K562 (cell line): ENCODE results near the gene ZNF598. TPM values are rescaled to one million over a fixed set of nuclear protein-coding genes. Genes with fewer than 3 reads are reported as not detected.

ENCODE experiments used
- ATAC-seq: fragments of 200-7000 bp; cut with Tn5 transposase; 3 replicates; pipeline ENCODE4 v1.9.1; 2020; ENCODE audit warnings: moderate library complexity
- BruUV-seq: library from RNA; stranded (reverse); fragments of 400-500 nt; replicated peaks from 2 replicates; lab custom pipeline; 2021; lab: Mats Ljungman, UMichigan
- CTCF ChIA-PET: fragments of 300-600 bp; formaldehyde crosslinking; extraction: SDS; loops from one replicate; lab custom pipeline; 2021; ENCODE audit warnings: low intra/inter-chr PET ratio; lab: Yijun Ruan, JAX
- POLR2A ChIA-PET: fragments of 300-600, 350-650 bp; sonication (Branson Sonifier 250); formaldehyde crosslinking; extraction: SDS; loops from one replicate; lab custom pipeline; 2021; ENCODE audit warnings: antibody characterized with exemption, inconsistent platforms; lab: Yijun Ruan, JAX
- DNase-seq, 4 experiments: peaks; one replicate each; pipeline versions ENCODE4 v3.0.0 to v3.0.0-alpha.2; 2011 to 2018; ENCODE audit warnings: low spot score in 3 of 4, mixed read lengths in 3 of 4; ENCODE audit errors: extremely low read depth in 1 of 4
- FAIRE-seq: peaks from 2 replicates; lab custom pipeline; 2011; peaks lifted over from hg19 to GRCh38; lab: Jason Lieb, UNC
- H2AFZ ChIP-seq: 2 replicates; pipeline ENCODE4 v1.6.0; 2011; ENCODE audit warnings: low read depth, low read length, control low read depth, inconsistent platforms
- H3K27ac ChIP-seq: fragments of 200-600 bp; 3 replicates; pipeline ENCODE4 v1.8.0; 2011; ENCODE audit warnings: low read depth, mild to moderate bottlenecking, control low read depth, inconsistent platforms, low read length, moderate library complexity, mixed read lengths; ENCODE audit errors: extremely low read depth
- H3K27me3 ChIP-seq, 2 experiments: fragments of 300-600 bp in 1 of 2; 2 replicates in 1 of 2; 3 replicates in 1 of 2; pipeline versions ENCODE4 v1.6.0 to v1.8.0; 2011; ENCODE audit warnings: inconsistent platforms in 2 of 2, low read length in 2 of 2, mild to moderate bottlenecking in 1 of 2, mixed read lengths in 1 of 2, moderate library complexity in 1 of 2; ENCODE audit not compliant: control insufficient read depth in 2 of 2, insufficient read depth in 2 of 2
- H3K36me3 ChIP-seq: fragments of 300-600 bp; 3 replicates; pipeline ENCODE4 v1.8.0; 2011; ENCODE audit warnings: mild to moderate bottlenecking, low read length, inconsistent platforms; ENCODE audit not compliant: control insufficient read depth, insufficient read depth
- H3K4me1 ChIP-seq, 2 experiments: fragments of 200-600 bp in 1 of 2; replicated peaks in 1 of 2; 2 replicates in 1 of 2; 3 replicates in 1 of 2; pipeline versions ENCODE4 v1.5.1 to v1.8.0; 2011; ENCODE audit warnings: inconsistent platforms in 2 of 2, low read length in 2 of 2, mild to moderate bottlenecking in 1 of 2, mixed read lengths in 1 of 2, moderate library complexity in 1 of 2; ENCODE audit not compliant: control insufficient read depth in 2 of 2, insufficient read depth in 2 of 2
- H3K4me2 ChIP-seq: 2 replicates; pipeline ENCODE4 v1.6.1; 2011; ENCODE audit warnings: low read length, control low read depth, inconsistent platforms, mixed read lengths; ENCODE audit not compliant: insufficient read depth
- H3K4me3 ChIP-seq: fragments of 200-600 bp; sonication (generic), shearing (Covaris generic); 2 replicates; pipeline ENCODE4 v1.5.1; 2016; ENCODE audit warnings: control low read depth, inconsistent platforms
- H3K79me2 ChIP-seq: fragments of 200-600 bp; 3 replicates; pipeline ENCODE4 v1.8.0; 2011; ENCODE audit warnings: low read length, inconsistent platforms; ENCODE audit not compliant: control insufficient read depth, insufficient read depth
- H3K9ac ChIP-seq, 2 experiments: 2 replicates each; pipeline versions ENCODE4 v1.6.0 to v1.6.1; 2011; ENCODE audit warnings: low read depth in 2 of 2, low read length in 2 of 2, control low read depth in 1 of 2, inconsistent platforms in 1 of 2, mild to moderate bottlenecking in 1 of 2, mixed read lengths in 1 of 2; ENCODE audit not compliant: insufficient read depth in 1 of 2
- H3K9me1 ChIP-seq: one replicate; pipeline ENCODE4 v1.6.0; 2011; ENCODE audit warnings: inconsistent platforms, mild to moderate bottlenecking, low read length, moderate library complexity; ENCODE audit not compliant: control insufficient read depth, insufficient read depth
- H3K9me3 ChIP-seq: replicated peaks from 2 replicates; pipeline ENCODE4 v1.5.1; 2011; ENCODE audit warnings: low read depth, low read length, inconsistent platforms; ENCODE audit not compliant: control insufficient read depth, insufficient read depth
- H4K20me1 ChIP-seq: replicated peaks from 2 replicates; pipeline ENCODE4 v1.6.1; 2011; ENCODE audit warnings: low read length, inconsistent platforms, mixed read lengths; ENCODE audit not compliant: control insufficient read depth, insufficient read depth
- ATF1 ChIP-seq, 2 experiments: fragments of 450-650 bp in 1 of 2; IDR thresholded peaks; 2 replicates each; pipeline ENCODE4 v1.6.1; 2016; ENCODE audit warnings: missing compliant biosample characterization in 1 of 2, missing genetic modification characterization in 1 of 2
- C11orf30 ChIP-seq: fragments of 450-650 bp; IDR thresholded peaks from 2 replicates; pipeline ENCODE4 v1.6.1; 2016; ENCODE audit warnings: low read depth, mild to moderate bottlenecking
- CBFA2T3 ChIP-seq: fragments of 450-650 bp; IDR thresholded peaks from 2 replicates; pipeline ENCODE4 v1.6.1; 2017
- CHD1 ChIP-seq: fragments of 200-600 bp; sonication (generic); IDR thresholded peaks from one replicate; pipeline ENCODE4 v1.6.1; 2012; ENCODE audit warnings: mild to moderate bottlenecking, moderate library complexity, low read length, inconsistent platforms
- CREB1 ChIP-seq, 2 experiments: sonication (generic) in 1 of 2; formaldehyde crosslinking in 1 of 2; IDR thresholded peaks; 2 replicates each; pipeline versions ENCODE4 v1.6.1 to v1.8.0; 2012 to 2022; ENCODE audit warnings: inconsistent platforms in 1 of 2, mild to moderate bottlenecking in 1 of 2, missing genetic modification reagents in 1 of 2, moderate library complexity in 1 of 2
- DACH1 ChIP-seq: fragments of 450-650 bp; IDR thresholded peaks from 2 replicates; pipeline ENCODE4 v1.6.1; 2018; ENCODE audit not compliant: partially characterized antibody
- EGR1 ChIP-seq: fragments of 450-650 bp; conservative IDR thresholded peaks from 2 replicates; pipeline ENCODE4 v1.6.1; 2017; ENCODE audit warnings: mild to moderate bottlenecking
- JUND ChIP-seq, 2 experiments: IDR thresholded peaks; 2 replicates in 1 of 2; 3 replicates in 1 of 2; pipeline ENCODE4 v1.6.1; 2011; ENCODE audit warnings: borderline replicate concordance in 2 of 2, low read depth in 2 of 2, low read length in 2 of 2, improper control_type of control experiment in 1 of 2, missing biosample characterization in 1 of 2, missing genetic modification characterization in 1 of 2, missing genetic modification reagents in 1 of 2
- MAFK ChIP-seq: IDR thresholded peaks from 2 replicates; pipeline ENCODE4 v1.6.1; 2011; ENCODE audit warnings: low read length, improper control_type of control experiment
- MYNN ChIP-seq, 2 experiments: sonication (generic); formaldehyde crosslinking in 1 of 2; IDR thresholded peaks; 2 replicates each; pipeline versions ENCODE4 v1.5.0 to v1.6.1; 2016 to 2020; ENCODE audit warnings: antibody characterized with exemption in 1 of 2, missing genetic modification reagents in 1 of 2
- RFX1 ChIP-seq: fragments of 450-650 bp; IDR thresholded peaks from 2 replicates; pipeline ENCODE4 v1.6.1; 2016; ENCODE audit warnings: mild to moderate bottlenecking, moderate library complexity
- STAT5B ChIP-seq: fragments of 250-450 bp; sonication (Bioruptor Pico); IDR thresholded peaks from 2 replicates; pipeline ENCODE4 v1.8.0; 2021; ENCODE audit warnings: mild to moderate bottlenecking, inconsistent platforms
- TAF15 ChIP-seq: fragments of 200-400 bp; formaldehyde crosslinking; IDR thresholded peaks from 2 replicates; pipeline ENCODE4 v1.6.1; 2017; ENCODE audit warnings: mild to moderate bottlenecking, low read depth, low read length, moderate library complexity
- ZBTB1 ChIP-seq: sonication (generic); formaldehyde crosslinking; IDR thresholded peaks from 2 replicates; pipeline ENCODE4 v1.8.1; 2023; ENCODE audit warnings: missing genetic modification reagents, low read depth, mild to moderate bottlenecking, borderline replicate concordance
- ZNF316 ChIP-seq: fragments of 450-650 bp; IDR thresholded peaks from 2 replicates; pipeline ENCODE4 v1.6.1; 2016
- WGBS: fragments of 100-300 bp; shearing (Covaris generic); methylation state at CpG from one replicate; pipeline ENCODE4 v1.1.6; 2016; ENCODE audit warnings: low coverage, mixed read lengths; ENCODE audit not compliant: insufficient coverage; ENCODE audit errors: missing lambda C conversion rate; 5-methylcytosine and 5-hydroxymethylcytosine counted together
- in situ Hi-C: fragments of 300-500 bp; cut with MboI; formaldehyde crosslinking; loops from 4 replicates; pipeline ENCODE4 v1.15.0; 2018; ENCODE audit warnings: inconsistent platforms, mixed read lengths
- intact Hi-C: fragments of 100-400 bp; cut with micrococcal nuclease; formaldehyde crosslinking; loops from 2 replicates; pipeline ENCODE4 v1.14.2; 2022
- polyA plus RNA-seq, 8 experiments: library from polyadenylated mRNA; depleted of rRNA in 4 of 8; stranded (reverse) in 5 of 8; unstranded in 3 of 8; fragments of >200 nt; fragmentation: Nextera tagmentation in 2 of 8; fragmentation: Illumina TruSeq in 1 of 8; extraction: Ambion mirVana in 2 of 8; extraction: Trizol in 1 of 8; gene quantifications; 2 replicates each; pipeline versions ENCODE4 v1.2.1 to v1.2.3, GENCODE V29; 2011 to 2014; ENCODE audit warnings: inconsistent platforms in 1 of 8, missing spikeins in 1 of 8
- total RNA-seq, 7 experiments: library from RNA; depleted of rRNA in 6 of 7; stranded (reverse); fragments of >200 nt in 6 of 7; fragmentation: Illumina TruSeq in 2 of 7; extraction: Trizol in 2 of 7; gene quantifications; 2 replicates each; pipeline versions ENCODE4 v1.2.1 to v1.2.3, GENCODE V29; 2011 to 2021; ENCODE audit warnings: low replicate concordance in 1 of 7
- TF ChIP-seq, protein P1 (sequence below): fragments of 450-650 bp; formaldehyde crosslinking; IDR thresholded peaks from 2 replicates; pipeline ENCODE4 v1.4.0; 2022; ENCODE audit warnings: missing genetic modification characterization
- TF ChIP-seq, protein P2 (sequence below), 2 experiments: fragments of 450-650 bp in 1 of 2; sonication (generic) in 1 of 2; formaldehyde crosslinking in 1 of 2; IDR thresholded peaks in 1 of 2; conservative IDR thresholded peaks in 1 of 2; 2 replicates each; pipeline versions ENCODE4 v1.6.1 to v1.8.1; 2016 to 2023; ENCODE audit warnings: mild to moderate bottlenecking in 2 of 2, moderate library complexity in 2 of 2, inconsistent platforms in 1 of 2, missing genetic modification reagents in 1 of 2

ZNF598 gene
- total and polyA plus RNA-seq, 9 of the 15 experiments (the other 6 are each of a cell fraction or from before 2014, with no cell fraction given), result 0.11 to 115 (median 29.6) TPM

DNA sequence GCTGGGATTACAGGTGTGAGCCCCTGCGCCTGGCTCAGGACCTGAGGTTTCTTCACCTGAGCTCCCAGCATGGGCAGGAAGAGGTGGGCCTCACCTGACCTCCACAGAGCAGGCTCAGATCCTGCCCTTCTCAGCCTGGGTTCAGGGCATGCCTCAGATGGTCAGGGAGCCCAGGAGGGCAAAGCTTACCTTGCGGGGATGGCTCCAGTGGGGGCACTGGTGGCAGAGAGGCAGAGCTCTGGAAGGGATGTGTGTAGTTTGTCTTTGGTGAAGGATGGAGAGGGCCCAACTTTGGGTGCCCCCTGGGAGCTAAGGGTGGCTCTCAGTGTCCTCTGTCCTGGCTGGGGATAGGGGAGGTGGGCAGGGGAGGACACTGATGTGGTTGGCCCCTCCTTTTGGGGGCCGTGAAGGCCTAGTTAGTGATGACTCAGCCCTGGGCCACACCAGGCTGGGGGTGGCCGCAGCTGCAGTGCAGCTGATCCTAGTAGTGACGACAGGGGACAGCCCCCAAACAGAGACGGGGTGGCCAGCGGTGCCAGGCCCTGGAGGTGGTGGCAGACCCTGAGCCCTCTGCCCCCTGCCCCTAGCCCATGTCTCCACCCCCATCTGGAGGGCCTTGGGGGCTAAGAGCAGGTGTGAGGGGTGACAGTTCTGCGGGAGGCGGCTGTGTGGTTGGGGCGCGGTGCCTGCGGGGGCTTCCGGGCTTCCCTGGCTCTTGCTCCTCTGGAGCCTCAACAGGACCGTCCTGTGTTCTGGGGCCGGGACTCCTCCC lies 22.9 kb upstream of the ZNF598 start:
- peak overlapping the region; percentile 41; the same call in 2 of the 3 replicates for H3K27ac ChIP-seq
- CTCF ChIA-PET, result interaction anchor here (0.6 kb wide), 1 partner anchor 221 kb away, joined by 4 read pairs; no protein-coding TSS in a partner anchor
- H3K79me2 ChIP-seq, result peaks cover 19% of the 10 kb centered on the region
- peak overlapping the region; percentile 45; the same call in 1 of the 2 replicates for H3K4me2 ChIP-seq
- POLR2A ChIA-PET, result interaction anchor here (0.6 to 1.1 kb wide), 8 partner anchors 9 to 1398 kb away, joined by 3 to 4 read pairs (median 3); partner anchors contain the start of genes RPS2 and TRAF7
- ATAC-seq (peak; percentile 59), DNase-seq (peak; percentile 55 to 75 (median 65)), FAIRE-seq (peak; percentile 58)
- H3K36me3 ChIP-seq, result peaks cover 11% of the 10 kb centered on the region; the same call in 1 of the 3 replicates
- no peak overlapping the region; the same call in 1 of the 2 replicates for H2AFZ ChIP-seq
- peak overlapping the region; percentile 50 to 86; a peak in 3 of 4 replicates for H3K9ac ChIP-seq
- WGBS, result 39% methylated on average over 7 of the region's 15 CpGs
- H3K9me1 ChIP-seq, result peaks cover 3% of the 10 kb centered on the region
- no peaks in the 10 kb centered on the region for H3K9me3 ChIP-seq
- intact Hi-C loops, result no loop called here
- 0 out of 2 replicates have a peak, but pooled peaks cover 5% of the 10 kb centered on the region for H4K20me1 ChIP-seq
- peaks cover 22 to 88% of the 10 kb centered on the region in 2 experiments for H3K4me1 ChIP-seq
- H3K4me3 ChIP-seq, result no peak overlapping the region
- H3K27me3 ChIP-seq, result no peaks in the 10 kb centered on the region
- in situ Hi-C loops, result no loop called here
- no TSS peak for BruUV-seq
- no peak for TF ChIP-seq CHD1
- TF ChIP-seq EGR1, result 0 out of 2 replicates have a peak, but pooled peaks have one; percentile 33
- TF ChIP-seq, protein P1, sequence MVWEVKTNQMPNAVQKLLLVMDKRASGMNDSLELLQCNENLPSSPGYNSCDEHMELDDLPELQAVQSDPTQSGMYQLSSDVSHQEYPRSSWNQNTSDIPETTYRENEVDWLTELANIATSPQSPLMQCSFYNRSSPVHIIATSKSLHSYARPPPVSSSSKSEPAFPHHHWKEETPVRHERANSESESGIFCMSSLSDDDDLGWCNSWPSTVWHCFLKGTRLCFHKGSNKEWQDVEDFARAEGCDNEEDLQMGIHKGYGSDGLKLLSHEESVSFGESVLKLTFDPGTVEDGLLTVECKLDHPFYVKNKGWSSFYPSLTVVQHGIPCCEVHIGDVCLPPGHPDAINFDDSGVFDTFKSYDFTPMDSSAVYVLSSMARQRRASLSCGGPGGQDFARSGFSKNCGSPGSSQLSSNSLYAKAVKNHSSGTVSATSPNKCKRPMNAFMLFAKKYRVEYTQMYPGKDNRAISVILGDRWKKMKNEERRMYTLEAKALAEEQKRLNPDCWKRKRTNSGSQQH (CRISPR knock-in tag), result no peak
- 0 out of 2 replicates have a peak, but pooled peaks have one; percentile 16 for TF ChIP-seq CREB1 (IDR thresholded peaks at IDR 0.05)
- 0 out of 2 replicates have a peak, but pooled peaks have one; percentile 12 for TF ChIP-seq CREB1 (CRISPR knock-in tag; IDR thresholded peaks at IDR 0.05)
- TF ChIP-seq STAT5B (CRISPR knock-in tag), result no peak
- peak; percentile 80 for TF ChIP-seq JUND (IDR thresholded peaks at IDR 0.05; ENCODE audit: borderline replicate concordance, low read depth, low read length)
- no peak; the same call in 2 of the 3 replicates for TF ChIP-seq JUND (tag; IDR thresholded peaks at IDR 0.05; ENCODE audit: borderline replicate concordance, low read depth, low read length)
- TF ChIP-seq ZBTB1, result peak; percentile 66; the same call in 1 of the 2 replicates
- TF ChIP-seq MAFK, result peak; percentile 30; the same call in 1 of the 2 replicates
- TF ChIP-seq C11orf30, result peak; percentile 74; the same call in 1 of the 2 replicates
- TF ChIP-seq TAF15, result no peak
- no peak for TF ChIP-seq RFX1
- TF ChIP-seq DACH1, result peak; percentile 72
- no peak for TF ChIP-seq ATF1 (CRISPR knock-in tag; IDR thresholded peaks at IDR 0.05)
- 0 out of 2 replicates have a peak, but pooled peaks have one; percentile 7 for TF ChIP-seq ATF1 (tag; IDR thresholded peaks at IDR 0.05)
- TF ChIP-seq, protein P2, sequence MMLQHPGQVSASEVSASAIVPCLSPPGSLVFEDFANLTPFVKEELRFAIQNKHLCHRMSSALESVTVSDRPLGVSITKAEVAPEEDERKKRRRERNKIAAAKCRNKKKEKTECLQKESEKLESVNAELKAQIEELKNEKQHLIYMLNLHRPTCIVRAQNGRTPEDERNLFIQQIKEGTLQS (IDR thresholded peaks at IDR 0.05), result peak; percentile 68
- TF ChIP-seq, protein P2 (CRISPR knock-in tag; conservative IDR thresholded peaks at IDR 0.05), result no peak
- peak; percentile 82 for TF ChIP-seq ZNF316
- 0 out of 2 replicates have a peak, but pooled peaks have one; percentile 37 for TF ChIP-seq MYNN (IDR thresholded peaks at IDR 0.05)
- no peak for TF ChIP-seq MYNN (CRISPR knock-in tag; IDR thresholded peaks at IDR 0.05)
- peak; percentile 36 for TF ChIP-seq CBFA2T3
